T-helper 1 cell treated with Interleukin-12 subunit alpha and Interleukin-12 subunit beta and Interleukin-4 antibody, amounts not matched to agents 30 ng/mL and 1 ng/mL, for 36 hours (primary cell): ENCODE measurements around the gene CFAP210. TPM values are rescaled to one million over a fixed set of nuclear protein-coding genes. Genes with fewer than 3 reads are reported as not detected.

Experiments used
- intact Hi-C: fragments of 100-400 bp; cut with micrococcal nuclease; formaldehyde crosslinking; loops from one replicate; pipeline ENCODE4 v1.15.1; 2024
- total RNA-seq: library from RNA; stranded (reverse); gene quantifications from 2 replicates; pipeline ENCODE4 v1.2.3, GENCODE V29; 2022

CFAP210 gene
- total RNA-seq, 1 donor from 2014 or later = not detected

DNA sequence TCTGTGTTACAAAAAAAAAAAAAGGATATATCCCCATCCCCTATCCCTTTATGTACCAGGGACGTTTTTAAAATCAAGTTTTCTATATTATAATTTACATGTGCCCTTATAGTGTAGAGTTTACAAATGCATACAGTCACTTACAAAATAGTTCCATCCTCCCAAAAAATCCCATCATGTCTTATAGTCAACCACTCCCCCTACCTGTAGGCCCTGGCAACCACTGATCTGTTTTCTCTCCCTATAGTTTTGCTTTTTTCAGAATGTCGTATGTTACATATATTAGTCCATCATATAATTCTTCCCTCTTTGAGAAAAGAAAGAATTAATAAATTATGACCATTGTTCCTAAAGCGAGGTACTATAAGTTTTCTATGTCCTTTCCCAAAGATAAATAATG lies 17.8 kb downstream of the CFAP210 start:
- intact Hi-C loops = no loop called here

DNA sequence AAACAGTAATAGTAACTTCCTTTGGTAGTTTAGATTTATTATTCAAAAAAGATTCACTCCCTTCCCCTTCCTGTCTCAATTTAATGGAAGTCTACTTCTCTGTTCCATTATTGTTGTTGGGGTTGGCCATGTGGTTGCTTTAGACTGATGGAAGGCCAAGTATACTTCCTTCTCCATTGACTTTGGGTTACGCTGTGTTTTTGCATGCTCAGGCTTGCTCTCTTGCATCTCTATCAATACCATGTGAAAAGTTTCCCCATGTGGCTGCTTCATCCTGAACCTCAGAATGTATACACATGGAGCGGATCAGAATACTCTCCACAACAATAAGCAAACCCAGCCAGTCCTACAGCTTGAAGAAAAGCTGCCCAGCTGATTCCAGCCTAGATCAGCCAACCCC lies 20.3 kb downstream of the CFAP210 start:
- intact Hi-C loops = no loop called here

DNA sequence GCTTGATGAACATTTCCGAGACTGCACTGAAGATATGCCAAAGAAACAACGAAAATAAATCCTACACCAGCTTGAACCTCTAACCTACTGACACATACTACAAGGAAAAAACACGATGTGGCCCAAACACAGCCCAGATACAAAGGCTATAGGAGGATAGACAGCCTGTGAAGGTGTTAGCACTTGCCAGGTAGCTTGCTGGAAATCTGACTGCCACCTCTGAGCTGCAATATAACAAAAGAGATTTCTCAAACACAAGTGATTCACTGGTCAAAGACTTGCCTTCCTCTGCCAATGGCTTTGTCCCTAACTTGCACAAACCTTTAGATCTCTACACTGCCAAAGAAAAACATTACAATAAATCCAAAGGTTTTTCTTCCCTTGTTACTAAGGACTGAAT lies 21.1 kb downstream of the CFAP210 start:
- intact Hi-C loops = no loop called here

DNA sequence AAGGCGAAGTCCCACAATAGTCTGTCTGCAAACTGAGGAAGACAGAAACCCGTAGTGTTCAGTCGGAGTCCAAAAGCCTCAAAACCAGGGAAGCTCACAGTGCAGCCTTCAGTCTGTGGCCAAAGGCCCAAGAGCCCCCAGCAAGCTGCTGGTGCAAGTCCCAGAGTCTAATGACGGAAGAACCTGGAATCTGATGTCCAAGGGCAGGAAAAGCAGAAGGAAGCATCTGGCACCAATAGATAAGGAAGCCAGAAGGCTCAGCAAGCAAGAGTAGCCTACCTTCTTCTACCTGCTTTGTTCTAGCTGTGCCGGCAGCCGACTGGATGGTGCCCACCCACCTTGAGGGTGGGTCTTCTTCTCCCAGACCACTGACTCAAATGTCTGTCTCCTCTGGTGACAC lies 21.8 kb downstream of the CFAP210 start:
- intact Hi-C loops = no loop called here

DNA sequence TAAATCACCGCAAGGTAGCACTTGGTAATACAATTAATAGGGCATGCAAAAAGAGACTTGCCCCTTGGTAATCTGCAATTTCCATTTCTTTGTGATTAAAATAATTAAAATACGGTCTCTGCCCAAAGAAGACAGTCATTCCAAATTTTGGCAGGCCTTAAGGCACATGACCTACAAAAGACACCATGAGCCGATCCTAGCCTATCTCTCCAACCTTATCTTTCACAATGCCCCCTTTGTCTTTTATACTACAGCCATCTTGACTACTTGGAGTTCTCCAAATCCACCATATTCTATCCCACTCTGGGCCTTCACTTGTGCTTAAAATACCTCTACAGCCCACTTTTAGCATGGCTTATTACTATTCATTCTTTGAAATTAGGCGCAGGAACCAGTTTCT lies 23.3 kb downstream of the CFAP210 start:
- intact Hi-C loops = no loop called here

DNA sequence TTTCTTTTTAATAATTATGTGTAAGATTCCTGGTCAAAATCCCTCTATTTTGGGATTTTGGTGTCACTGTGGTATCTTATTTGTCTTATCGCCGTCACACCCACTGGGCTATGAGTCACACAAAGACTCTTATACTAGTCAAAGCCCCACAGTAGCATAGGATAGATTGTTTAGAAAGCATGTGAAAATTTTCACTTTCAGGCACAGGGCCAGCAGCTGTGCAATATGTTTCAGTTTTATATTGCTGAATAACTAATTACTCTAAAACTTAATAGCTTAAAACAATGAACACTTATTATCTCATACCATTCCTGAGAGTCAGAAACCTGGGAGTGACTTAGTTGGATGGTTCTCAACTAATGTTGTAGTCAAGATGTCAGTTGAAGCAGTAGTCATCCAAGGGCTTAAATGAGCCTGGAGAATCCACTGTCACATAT lies 24.0 kb downstream of the CFAP210 start:
- intact Hi-C loops = no loop called here

DNA sequence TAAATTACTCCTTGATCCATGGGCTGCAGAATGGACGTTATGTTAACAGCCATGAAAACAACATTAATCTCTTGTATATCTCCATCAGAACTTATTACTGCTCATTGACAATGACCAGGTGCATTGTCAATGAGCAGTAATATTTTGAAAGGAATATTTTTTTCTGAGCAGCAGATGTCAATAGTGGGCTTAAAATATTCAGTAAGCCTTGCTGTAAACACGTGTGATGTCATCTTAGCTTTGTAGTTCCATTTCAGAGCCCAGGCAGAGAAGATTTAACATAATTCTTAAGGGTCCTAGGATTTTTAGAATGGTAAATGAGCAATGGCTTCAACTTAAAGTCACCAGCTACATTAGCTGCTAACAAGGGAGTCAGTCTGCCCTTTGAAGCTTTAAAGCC lies 26.6 kb downstream of the CFAP210 start:
- intact Hi-C loops = no loop called here

DNA sequence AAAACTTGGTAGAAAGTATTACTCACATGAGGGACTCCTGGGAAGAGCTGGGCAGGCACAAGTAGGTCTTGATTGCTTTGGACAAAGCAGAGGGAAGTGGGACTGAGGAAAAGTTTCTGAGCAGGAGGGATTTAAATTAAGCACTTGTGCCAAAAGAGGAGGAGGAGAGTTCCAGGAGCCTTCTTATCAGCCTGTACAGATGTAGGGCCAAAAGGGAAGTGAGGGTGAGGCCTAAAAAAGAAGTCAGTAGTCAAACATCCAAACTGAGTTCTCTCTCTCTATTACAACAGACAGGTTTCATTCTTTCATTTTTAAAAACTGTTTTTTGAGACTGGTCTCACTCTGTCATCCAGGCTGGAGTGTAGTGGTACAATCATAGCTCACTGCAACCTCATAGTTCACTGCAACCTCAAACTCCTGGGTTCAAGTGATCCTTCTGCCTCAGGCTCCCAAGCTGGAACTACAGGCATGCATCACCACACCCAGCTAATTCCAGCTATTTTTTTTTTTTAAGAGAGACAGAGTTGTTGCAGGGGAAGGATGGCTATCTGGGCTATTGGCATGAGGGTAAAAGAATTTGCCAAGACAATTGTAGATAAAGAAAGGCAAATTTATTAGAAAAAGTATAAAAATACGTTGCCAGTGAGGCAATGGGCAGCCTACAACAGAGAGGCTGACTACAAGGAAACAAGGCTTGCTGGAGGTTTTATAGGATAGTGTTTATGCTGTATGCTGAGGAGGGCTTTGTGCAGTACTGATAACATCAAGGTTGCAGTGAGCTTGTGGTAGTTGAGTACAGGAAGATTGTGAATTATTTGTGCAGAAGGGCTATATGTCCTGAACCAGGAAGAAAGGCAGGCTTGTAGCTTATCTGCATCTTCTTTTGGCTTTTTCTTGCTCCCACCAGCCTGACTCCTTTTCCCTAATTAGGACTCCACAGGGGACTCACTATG lies 29.0 kb downstream of the CFAP210 start:
- intact Hi-C loops = no loop called here

DNA sequence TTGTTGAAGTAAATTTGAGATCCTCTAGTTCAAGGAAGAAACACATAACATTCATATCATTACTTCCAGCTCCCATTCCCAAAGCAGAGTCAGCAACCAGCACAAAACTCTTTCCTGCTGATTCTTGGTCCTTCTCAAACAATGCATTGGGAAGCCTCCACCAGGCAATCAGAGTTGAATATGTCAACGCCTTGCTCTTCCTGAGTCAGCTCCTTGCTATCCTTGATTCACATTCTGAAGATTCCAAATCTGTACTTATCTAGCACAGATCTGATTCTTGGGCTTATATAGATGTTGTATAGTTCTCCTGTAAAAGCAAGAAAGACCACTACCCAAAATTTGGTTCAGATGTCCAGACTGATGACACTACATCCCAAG lies 29.6 kb downstream of the CFAP210 start:
- intact Hi-C loops = no loop called here

DNA sequence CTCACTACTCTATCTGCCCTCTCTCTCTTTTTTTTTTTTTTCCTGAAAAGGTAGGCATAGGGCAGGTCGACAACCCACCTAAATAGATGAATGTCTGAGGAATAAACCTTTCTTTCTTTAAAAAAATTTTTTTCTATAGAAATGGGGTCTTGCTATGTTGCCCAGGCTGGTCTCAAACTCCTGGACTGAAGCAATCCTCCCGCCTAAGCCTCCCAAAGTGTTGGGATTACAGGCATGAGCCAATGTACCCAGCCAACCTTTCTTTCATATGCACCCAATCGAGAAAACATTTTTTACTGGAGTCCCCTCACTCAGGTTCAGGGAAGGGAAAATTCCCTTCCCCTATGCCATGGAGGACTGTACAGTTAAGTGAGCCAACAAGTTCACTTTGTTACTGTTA lies 31.0 kb downstream of the CFAP210 start:
- intact Hi-C loops = no loop called here

DNA sequence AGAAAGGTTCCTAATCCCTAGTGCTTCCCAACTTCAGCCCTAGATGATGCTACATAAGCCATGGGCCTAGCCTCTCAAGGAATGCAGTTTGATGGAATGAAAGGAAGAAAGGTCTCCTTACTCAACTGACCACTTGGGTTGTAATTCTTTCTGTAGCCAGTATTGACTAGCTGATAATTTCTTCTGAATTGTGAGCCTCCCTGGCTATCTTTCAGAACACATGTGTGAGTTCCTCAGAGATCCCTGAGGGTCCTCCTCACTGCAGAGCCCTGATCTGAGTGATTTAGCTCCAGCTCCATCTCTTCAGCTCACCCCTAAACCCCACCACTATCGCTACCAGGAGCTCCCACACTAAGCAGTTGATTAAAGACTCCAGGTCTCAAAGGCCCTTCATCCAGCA lies 31.5 kb downstream of the CFAP210 start:
- intact Hi-C loops = no loop called here

DNA sequence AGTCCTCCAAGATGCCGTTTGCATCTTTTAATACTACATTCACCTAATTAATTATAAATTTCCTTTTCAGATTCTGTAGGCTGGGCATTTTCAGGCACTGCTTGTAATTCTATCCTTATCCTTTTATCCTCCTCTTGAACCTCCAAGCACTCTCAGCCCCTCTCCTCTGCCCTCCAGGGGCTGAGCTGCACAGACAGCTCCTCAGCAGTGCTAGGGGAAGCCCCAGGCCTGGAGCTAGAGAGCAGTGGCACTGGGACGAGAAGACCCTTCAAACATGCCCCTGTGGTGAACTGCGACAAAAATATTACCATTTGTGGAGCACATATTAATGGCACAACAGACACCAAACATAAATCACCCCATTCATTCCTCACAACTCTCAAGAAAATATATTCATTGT lies 32.9 kb downstream of the CFAP210 start:
- intact Hi-C loops = no loop called here

DNA sequence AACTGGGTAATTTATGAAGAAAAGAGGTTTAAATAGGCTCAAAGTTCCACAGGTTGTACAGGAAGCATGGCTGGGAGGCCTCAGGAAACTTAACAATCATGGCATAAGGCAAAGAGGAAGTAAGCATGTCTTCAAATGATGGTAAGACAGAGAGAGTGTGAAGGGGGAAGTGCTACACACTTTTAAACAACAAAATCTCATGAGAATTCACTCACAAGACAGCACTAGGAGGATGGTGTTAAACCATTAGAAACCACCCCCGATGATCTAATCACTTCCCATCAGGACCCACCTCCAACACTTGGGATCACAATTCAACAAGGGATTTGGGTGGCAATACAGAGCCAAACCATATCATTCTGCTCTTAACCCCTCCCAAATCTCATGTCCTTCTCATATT lies 34.9 kb downstream of the CFAP210 start:
- intact Hi-C loops = no loop called here

DNA sequence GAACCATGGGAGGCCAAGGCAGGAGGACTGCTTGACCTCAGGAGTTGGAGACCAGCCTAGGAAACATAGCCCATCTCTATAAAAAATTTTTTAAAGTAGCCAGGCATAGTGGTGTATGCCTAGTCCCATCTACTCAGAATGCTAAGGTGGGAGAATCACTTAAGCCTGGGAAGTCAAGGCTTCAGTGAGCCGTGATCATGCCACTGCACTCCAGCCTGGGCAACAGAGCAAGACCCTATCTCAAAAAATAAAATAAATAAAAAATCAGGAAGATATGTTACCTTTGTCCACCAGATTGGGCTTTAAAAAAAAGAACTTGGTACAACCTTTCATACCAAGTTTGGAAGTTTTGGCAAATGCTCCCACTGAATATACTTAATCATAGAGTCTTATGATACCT lies 35.3 kb downstream of the CFAP210 start:
- intact Hi-C loops = no loop called here

DNA sequence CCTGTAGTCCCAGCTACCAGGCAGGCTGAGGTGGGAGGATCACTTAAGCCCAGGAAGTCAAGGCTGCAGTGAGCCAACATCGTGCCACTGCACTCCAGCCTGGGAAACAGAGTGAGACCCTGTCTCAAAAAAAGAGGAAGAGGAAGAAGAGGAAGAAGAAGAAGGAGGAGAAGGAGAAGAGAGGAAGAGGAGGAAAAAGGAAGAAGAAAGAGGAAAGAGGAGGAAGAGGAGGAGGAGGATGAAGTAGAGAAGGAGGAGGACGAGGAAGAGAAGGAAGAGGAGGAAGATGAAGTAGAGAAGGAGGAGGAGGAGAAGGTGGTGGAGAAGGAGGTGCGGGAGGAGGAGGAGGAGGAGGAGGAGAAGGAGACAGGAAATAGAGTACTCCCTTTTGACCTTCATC lies 38.0 kb downstream of the CFAP210 start:
- intact Hi-C loops = no loop called here

DNA sequence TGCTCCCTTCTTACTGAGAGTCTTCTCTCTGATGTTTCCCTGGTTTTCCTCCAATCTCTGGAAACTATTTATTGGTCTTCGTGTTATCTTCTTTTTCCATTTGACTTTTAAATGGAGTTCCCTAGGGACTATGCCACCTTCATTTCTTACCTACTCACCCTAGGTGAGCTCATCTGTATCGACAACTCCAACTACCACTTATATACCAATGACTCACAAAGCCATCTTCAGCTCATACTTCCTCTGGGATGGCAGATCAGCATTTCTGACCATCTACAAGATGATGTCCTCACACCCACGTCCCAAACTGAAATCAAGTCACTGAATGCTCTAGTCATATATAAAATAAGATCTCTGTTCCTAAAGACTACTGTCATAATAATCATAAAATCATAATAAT lies 40.6 kb downstream of the CFAP210 start:
- intact Hi-C loops = no loop called here

DNA sequence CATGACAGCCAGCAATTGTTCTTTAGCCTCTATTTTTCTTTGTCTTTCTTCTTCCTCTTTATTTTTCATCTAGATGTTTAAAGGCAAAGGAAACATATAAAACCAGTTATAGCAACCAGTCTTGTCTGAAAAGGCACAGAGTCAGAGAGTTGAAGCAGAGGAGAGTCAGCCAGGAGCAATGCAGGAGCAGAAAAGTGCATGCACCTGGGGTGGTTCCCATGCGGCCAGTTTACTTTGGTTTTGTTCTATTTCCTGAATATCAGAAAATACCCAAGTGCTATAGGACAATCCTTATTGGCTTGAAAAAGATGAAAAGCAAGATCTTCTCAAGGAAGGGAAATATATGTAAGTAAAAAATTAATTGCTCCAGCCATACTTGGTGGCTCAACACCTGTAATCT lies 44.9 kb downstream of the CFAP210 start:
- intact Hi-C loops = no loop called here

DNA sequence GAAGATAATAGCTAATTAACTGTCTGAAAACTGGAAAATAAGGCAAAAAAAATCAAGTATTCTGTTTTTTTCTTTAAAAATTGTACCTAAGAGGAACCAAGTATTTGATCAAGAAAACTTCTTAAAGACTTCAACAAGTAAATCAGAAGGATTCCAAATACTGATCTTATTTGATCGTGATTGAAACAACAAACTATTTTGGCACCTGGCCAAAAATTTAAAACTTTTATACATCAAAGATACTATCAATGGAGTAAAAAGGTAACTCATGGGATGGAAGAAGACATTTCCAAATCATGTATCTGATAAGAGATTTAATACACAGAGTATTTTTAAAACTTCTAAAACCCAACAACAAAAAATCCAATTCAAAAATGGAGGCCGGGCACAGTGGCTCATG lies 46.7 kb downstream of the CFAP210 start:
- intact Hi-C loops = no loop called here

DNA sequence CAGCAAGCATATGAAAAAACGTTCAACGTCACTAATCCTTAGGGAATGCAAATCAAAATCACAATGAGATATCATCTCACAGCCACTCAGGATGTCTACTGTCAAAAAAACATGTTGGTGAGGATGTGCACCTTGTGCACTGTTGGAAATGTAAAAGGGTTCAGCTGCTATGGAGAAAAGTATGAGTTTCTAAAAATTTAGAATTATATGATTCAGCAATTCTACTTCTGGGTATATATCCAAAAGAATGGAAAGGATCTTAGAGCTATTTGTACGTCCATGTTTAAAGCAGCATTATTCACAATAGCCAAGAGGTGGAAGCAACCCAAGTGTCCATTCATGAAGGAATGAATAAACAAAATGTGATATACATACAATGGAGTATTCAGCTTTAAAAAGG lies 50.0 kb downstream of the CFAP210 start:
- intact Hi-C loops = no loop called here

DNA sequence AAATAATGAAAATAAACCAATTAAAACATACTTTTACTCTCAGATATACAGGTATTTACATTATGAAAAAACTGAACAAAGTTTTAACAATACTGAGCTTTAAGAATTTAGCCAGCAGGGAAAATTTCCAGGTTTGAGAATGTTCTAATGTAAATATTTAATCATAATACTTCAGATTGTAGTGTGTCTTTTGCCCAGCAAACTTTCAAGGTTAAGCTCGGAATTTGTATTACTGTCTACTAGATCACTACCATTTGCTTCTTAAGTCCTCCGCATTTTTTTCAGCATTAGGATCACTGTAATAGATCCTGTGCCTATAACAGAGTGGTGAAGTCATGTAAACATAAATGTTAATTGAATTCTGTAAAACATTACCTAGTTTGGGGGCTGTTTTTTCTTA lies 52.7 kb downstream of the CFAP210 start:
- intact Hi-C loops = no loop called here

DNA sequence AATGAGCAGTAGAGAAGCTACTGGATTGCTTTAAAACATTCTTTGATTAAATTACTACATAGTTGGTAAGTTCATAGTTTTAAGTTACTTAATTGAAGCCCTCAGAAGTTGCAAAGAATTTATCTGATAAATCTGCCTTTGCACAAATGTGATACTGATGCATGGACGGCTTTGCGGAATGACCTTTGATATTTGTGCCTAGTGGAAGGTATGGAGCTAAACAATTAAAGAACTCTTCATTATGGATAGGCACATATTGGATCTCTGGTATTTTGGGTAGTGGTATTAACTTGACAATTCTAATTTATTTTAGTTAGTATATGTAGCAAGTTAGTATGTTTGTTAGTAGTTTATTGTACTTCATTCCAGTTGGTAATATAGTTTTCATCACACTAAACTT lies 54.1 kb downstream of the CFAP210 start:
- intact Hi-C loops = no loop called here

DNA sequence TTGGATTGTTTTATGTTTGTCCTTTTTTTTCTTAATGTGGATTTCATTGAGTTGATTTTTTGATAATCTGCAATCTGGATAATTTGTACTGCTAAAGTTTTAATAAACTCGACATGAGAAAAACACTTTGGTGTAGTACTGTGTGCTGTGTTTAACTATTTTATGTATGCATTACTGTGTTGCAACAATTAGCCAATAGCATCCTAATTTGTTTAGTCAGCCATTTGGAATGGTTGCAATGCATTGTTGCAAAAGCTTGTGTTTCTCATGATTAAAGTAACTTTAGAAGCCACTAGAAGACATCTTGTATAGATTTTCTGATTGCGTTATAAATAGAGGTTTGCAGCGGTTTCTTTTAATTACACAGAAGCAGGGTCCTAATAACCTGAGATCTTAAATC lies 56.6 kb downstream of the CFAP210 start:
- intact Hi-C loops = no loop called here

DNA sequence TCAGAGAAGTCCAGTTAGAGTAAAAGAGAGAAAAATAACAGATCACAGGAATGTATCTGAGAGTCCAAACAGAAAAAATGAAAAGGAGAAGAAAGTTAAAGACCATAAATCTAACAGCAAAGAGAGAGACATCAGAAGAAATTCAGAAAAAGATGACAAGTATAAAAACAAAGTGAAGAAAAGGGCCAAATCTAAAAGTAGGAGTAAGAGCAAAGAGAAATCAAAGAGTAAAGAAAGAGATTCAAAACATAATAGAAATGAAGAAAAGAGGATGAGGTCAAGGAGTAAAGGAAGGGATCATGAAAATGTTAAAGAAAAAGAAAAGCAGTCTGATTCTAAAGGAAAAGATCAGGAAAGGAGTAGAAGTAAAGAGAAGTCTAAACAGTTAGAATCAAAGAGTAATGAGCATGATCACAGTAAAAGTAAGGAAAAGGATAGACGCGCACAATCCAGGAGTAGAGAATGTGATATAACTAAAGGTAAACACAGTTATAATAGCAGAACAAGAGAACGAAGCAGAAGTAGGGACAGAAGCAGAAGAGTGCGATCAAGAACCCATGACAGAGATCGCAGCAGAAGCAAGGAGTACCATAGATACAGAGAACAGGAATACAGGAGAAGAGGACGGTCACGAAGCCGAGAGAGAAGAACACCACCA lies 57.6 kb downstream of the CFAP210 start:
- intact Hi-C loops = no loop called here
